Skeletal muscle satellite cell (primary cell): Measurements from ENCODE around the gene HOXA5.

ENCODE experiments used
- H3K27me3 ChIP-seq: 2 replicates; pipeline ENCODE4 v1.7.0; 2013; ENCODE audit warnings: low read length; ENCODE audit not compliant: control insufficient read depth, insufficient read depth
- H3K36me3 ChIP-seq: 2 replicates; pipeline ENCODE4 v1.7.0; 2013; ENCODE audit warnings: mild to moderate bottlenecking, control low read depth, low read length; ENCODE audit not compliant: insufficient read depth
- H3K4me1 ChIP-seq: 2 replicates; pipeline ENCODE4 v1.7.0; 2013; ENCODE audit warnings: low read length; ENCODE audit not compliant: control insufficient read depth, insufficient read depth
- H3K4me2 ChIP-seq: 2 replicates; pipeline ENCODE4 v1.7.0; 2013; ENCODE audit warnings: mild to moderate bottlenecking, low read length
- H3K4me3 ChIP-seq: 2 replicates; pipeline ENCODE4 v1.7.0; 2013; ENCODE audit warnings: low read length
- H3K9ac ChIP-seq: 2 replicates; pipeline ENCODE4 v1.7.0; 2013; ENCODE audit warnings: mild to moderate bottlenecking, low read depth, low read length, moderate library complexity
- H3K9me3 ChIP-seq: replicated peaks from 2 replicates; pipeline ENCODE4 v1.7.0; 2013; ENCODE audit warnings: mild to moderate bottlenecking, control low read depth, low read length

HOXA5 gene

DNA sequence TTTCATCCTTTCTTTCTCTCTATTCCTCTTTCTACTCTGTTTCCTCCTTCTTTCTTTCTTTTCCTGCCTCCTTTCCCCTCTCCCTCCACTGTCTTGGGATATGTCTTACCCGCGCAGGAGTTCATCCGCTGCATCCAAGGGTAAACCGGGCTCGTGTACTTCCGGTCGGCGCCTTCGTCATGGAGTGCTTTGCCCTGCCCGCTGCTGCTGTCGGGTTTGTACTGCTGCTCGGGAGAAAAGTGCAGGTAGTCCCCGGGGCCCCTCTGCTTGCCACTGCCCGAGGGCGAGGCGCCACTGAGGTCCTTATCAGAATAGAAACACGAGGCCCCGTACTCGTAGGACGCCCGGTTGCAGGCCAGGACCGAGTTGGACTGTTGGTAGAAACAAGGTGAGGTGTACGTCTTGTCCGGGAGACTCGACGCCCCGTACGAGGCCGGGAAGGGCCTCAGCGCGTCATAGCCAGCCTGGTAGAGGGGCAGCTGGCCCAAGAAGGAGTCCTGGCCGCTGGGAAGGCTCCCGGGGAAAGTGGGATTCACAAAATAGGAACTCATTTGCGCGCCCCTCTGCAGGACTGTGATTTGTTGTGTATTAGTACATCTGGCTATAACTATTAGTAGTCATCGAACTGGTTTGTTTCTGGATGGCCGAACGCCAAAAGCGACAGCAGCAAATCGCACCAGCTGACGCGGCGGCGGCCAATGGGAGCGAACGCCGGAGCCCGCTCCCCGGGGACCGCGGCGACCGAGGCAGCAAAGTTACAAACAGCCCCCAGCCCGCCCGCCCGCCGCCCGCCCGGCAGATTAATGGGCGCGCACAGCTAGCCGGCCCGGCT lies 3.9 kb upstream of the HOXA5 start, which contains the start of gene HOXA6:
HOXA6 (minus strand) TSS at position 576 of the 832 bp plus-strand sequence; CDS start at position 551, 25 bp downstream.
- Histone ChIP-seq H3K9ac (peak within 1 kb of the TSS; percentile 89), H3K4me2 (peak within 1 kb of the TSS; percentile 98), H3K4me3 (peak within 1 kb of the TSS; percentile 72), H3K4me1 (peaks cover 37% of the 10 kb centered on the region), H3K27me3 (no peaks in the 10 kb centered on the region), H3K9me3 (no peaks in the 10 kb centered on the region), H3K36me3 (peaks cover 33% of the 10 kb centered on the region)

DNA sequence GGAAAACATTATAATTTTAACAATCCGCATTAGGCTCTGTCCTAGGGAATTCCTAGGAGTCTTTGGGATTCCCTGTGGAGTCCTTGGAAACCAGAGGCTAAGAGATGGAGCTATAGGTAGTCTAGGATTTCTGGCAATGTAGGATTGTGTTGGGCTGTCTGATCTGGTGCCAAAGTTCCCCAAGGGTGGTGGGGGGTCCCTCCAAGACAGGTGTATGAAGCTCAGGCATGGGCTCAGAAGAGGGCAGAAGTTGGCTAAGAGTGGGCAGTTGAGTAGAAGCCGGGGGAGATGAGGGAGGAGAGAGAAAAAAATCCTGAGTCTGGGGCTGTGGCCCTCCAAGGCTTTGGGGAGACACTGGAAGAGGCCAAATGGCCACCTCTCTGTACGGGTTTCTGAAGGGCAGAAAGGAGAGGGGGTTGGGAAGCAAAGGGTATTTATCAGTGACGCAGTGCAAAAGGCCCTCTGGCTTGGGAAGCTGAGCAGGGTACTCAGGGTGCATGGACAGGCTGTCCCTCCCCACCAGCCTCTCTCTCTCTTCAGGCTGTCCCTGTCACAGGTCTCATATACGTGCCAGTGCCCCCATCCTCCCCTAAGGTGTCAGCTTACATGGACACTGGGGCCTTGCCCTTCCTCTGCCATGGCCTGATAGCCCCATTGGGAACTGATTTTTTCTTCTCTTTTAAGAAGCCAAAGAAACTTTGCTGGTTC lies 3.2 kb upstream of the HOXA5 start:
- no peaks in the 10 kb centered on the region for H3K9me3 ChIP-seq
- H3K9ac ChIP-seq = no peak overlapping the region
- peaks cover 33% of the 10 kb centered on the region for H3K4me1 ChIP-seq
- no peaks in the 10 kb centered on the region for H3K27me3 ChIP-seq
- no peak overlapping the region for H3K4me3 ChIP-seq
- peaks cover 36% of the 10 kb centered on the region for H3K36me3 ChIP-seq
- H3K4me2 ChIP-seq = peak overlapping the region; percentile 98

- H3K9me3 ChIP-seq = no peaks in the 10 kb centered on the region
- H3K9ac ChIP-seq = no peak overlapping the region
- no peaks in the 10 kb centered on the region for H3K27me3 ChIP-seq
- peaks cover 42% of the 10 kb centered on the region for H3K36me3 ChIP-seq
- H3K4me3 ChIP-seq = no peak overlapping the region
- H3K4me2 ChIP-seq = no peak overlapping the region
- peaks cover 33% of the 10 kb centered on the region for H3K4me1 ChIP-seq
Measured at GRCh38 chr7:27145914-27146412, 2.5 kb upstream of the HOXA5 start.

GRCh38 chr7:27145165-27145913 lies 1.9 kb upstream of the HOXA5 start:
- H3K27me3 ChIP-seq = no peaks in the 10 kb centered on the region
- peaks cover 32% of the 10 kb centered on the region for H3K4me1 ChIP-seq
- H3K9ac ChIP-seq = no peak overlapping the region
- H3K4me3 ChIP-seq = no peak overlapping the region
- H3K4me2 ChIP-seq = no peak overlapping the region
- H3K36me3 ChIP-seq = peaks cover 44% of the 10 kb centered on the region
- H3K9me3 ChIP-seq = no peaks in the 10 kb centered on the region

GRCh38 chr7:27144781-27145164 lies 1.3 kb upstream of the HOXA5 start:
- H3K4me1 ChIP-seq = peaks cover 26% of the 10 kb centered on the region
- peaks cover 50% of the 10 kb centered on the region for H3K36me3 ChIP-seq
- H3K9ac ChIP-seq = no peak overlapping the region
- H3K9me3 ChIP-seq = no peaks in the 10 kb centered on the region
- H3K27me3 ChIP-seq = no peaks in the 10 kb centered on the region
- H3K4me2 ChIP-seq = no peak overlapping the region
- H3K4me3 ChIP-seq = no peak overlapping the region

GRCh38 chr7:27143950-27144780 lies 684 bp upstream of the HOXA5 start:
- H3K9me3 ChIP-seq = no peaks in the 10 kb centered on the region
- peak overlapping the region; percentile 91 for H3K4me2 ChIP-seq
- peaks cover 52% of the 10 kb centered on the region for H3K36me3 ChIP-seq
- no peaks in the 10 kb centered on the region for H3K27me3 ChIP-seq
- H3K4me1 ChIP-seq = peaks cover 20% of the 10 kb centered on the region
- no peak overlapping the region for H3K4me3 ChIP-seq
- no peak overlapping the region for H3K9ac ChIP-seq

- H3K4me3 ChIP-seq = peak overlapping the region; percentile 67
- peaks cover 7% of the 10 kb centered on the region for H3K4me1 ChIP-seq
- H3K9ac ChIP-seq = peak overlapping the region; percentile 62
- H3K9me3 ChIP-seq = no peaks in the 10 kb centered on the region
- H3K36me3 ChIP-seq = peaks cover 54% of the 10 kb centered on the region
- H3K27me3 ChIP-seq = no peaks in the 10 kb centered on the region
- peak overlapping the region; percentile 91 for H3K4me2 ChIP-seq
Measured at GRCh38 chr7:27142580-27143022, 880 bp downstream of the HOXA5 start.

GRCh38 chr7:27141923-27142579 lies 1.4 kb downstream of the HOXA5 start:
- no peaks in the 10 kb centered on the region for H3K9me3 ChIP-seq
- no peak overlapping the region for H3K4me3 ChIP-seq
- H3K4me2 ChIP-seq = no peak overlapping the region
- peaks cover 54% of the 10 kb centered on the region for H3K36me3 ChIP-seq
- H3K27me3 ChIP-seq = no peaks in the 10 kb centered on the region
- H3K4me1 ChIP-seq = peaks cover 7% of the 10 kb centered on the region
- peak overlapping the region; percentile 62 for H3K9ac ChIP-seq

- H3K4me2 ChIP-seq = no peak overlapping the region
- no peak overlapping the region for H3K9ac ChIP-seq
- no peak overlapping the region for H3K4me3 ChIP-seq
- H3K4me1 ChIP-seq = peaks cover 12% of the 10 kb centered on the region
- H3K9me3 ChIP-seq = no peaks in the 10 kb centered on the region
- no peaks in the 10 kb centered on the region for H3K27me3 ChIP-seq
- peaks cover 49% of the 10 kb centered on the region for H3K36me3 ChIP-seq
Measured at GRCh38 chr7:27141137-27141922, 2.2 kb downstream of the HOXA5 start.
